Vagina (tissue), 2 donors: ENCODE results near the gene SLC9A2. TPM values are rescaled to one million over a fixed set of nuclear protein-coding genes. Genes with fewer than 3 reads are reported as not detected.

Experiments
- DNase-seq, 2 donors: peaks; one replicate each; pipeline ENCODE4 v3.0.0-alpha.2; 2017; ENCODE audit errors: extremely low spot score in 2 of 2
- H3K27ac ChIP-seq: fragments of 200-600 bp; sonication (generic); one replicate; pipeline ENCODE4 v1.5.1; 2019
- H3K27me3 ChIP-seq: fragments of 200-600 bp; sonication (generic); one replicate; pipeline ENCODE4 v1.5.1; 2019
- H3K36me3 ChIP-seq, 2 donors: fragments of 200-600 bp; sonication (generic); one replicate each; pipeline ENCODE4 v1.5.1; 2017 to 2019
- H3K4me1 ChIP-seq: fragments of 200-600 bp; sonication (generic); one replicate; pipeline ENCODE4 v1.5.1; 2019
- H3K4me3 ChIP-seq, 2 donors: fragments of 200-600 bp; sonication (generic); 1 replicate in 1 of 2; 2 replicates in 1 of 2; pipeline ENCODE4 v1.5.1; 2016 to 2019
- H3K9me3 ChIP-seq: fragments of 200-600 bp; sonication (generic); one replicate; pipeline ENCODE4 v1.5.1; 2019
- POLR2A ChIP-seq, 2 donors: fragments of 450-650 bp; IDR thresholded peaks; one replicate each; pipeline ENCODE4 v1.6.1; 2017; ENCODE audit warnings: antibody characterized with exemption in 2 of 2, mild to moderate bottlenecking in 2 of 2, moderate library complexity in 2 of 2
- POLR2AphosphoS5 ChIP-seq, 2 donors: sonication (generic); formaldehyde crosslinking; IDR thresholded peaks; one replicate each; pipeline ENCODE4 v1.9.0; 2017; ENCODE audit warnings: antibody characterized with exemption in 2 of 2, mild to moderate bottlenecking in 2 of 2, low read depth in 1 of 2; ENCODE audit not compliant: insufficient read depth in 1 of 2
- intact Hi-C: fragments of 100-400 bp; cut with DNase I; formaldehyde crosslinking; loops from one replicate; pipeline ENCODE4 v1.15.1; 2023
- total RNA-seq: library from RNA; depleted of rRNA; stranded (reverse); fragments of >200 nt; gene quantifications from one replicate; pipeline ENCODE4 v1.2.3, GENCODE V29; 2016
- TF ChIP-seq, protein P1 (sequence below), 3 experiments: fragments of 450-650 bp in 2 of 3; fragments of 200-600 bp in 1 of 3; sonication (generic) in 1 of 3; IDR thresholded peaks; one replicate each; pipeline ENCODE4 v1.5.1; 2017 to 2019; ENCODE audit warnings: antibody characterized with exemption in 3 of 3, mild to moderate bottlenecking in 2 of 3, moderate library complexity in 2 of 3

SLC9A2 gene
- total RNA-seq, 1 donor from 2014 or later = not detected

DNA sequence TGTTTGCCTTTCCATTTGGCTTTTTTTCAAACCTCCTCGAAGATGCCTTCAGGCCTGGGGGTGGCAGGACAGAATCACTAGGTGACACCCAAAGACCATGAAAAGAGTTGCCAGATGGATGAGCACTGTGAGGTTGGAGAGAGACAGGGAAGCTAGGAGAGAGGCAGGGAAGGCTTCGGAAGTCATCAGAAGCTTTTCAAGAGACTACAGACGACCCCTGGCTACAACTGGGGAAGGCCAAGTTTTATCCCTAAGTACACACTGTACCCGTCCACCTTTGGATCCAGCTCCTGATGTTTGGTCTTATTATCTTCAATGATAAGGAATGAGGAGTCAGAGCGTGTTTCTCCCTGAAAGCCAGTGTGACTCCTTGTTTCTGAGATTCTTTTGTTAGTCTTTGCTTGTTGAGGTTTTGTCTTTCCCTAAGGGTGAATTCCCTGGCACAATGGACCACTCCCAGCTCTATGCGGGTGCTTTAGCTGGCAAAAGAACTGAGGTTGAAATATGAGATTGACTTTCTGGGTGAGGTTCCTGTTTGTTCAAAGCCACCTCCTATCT is 33.4 kb upstream of the SLC9A2 start:
- Histone ChIP-seq H3K36me3 (no peaks in the 10 kb centered on the region), H3K9me3 (no peaks in the 10 kb centered on the region), H3K27ac (no peak overlapping the region), H3K4me3 (no peak overlapping the region), H3K27me3 (no peaks in the 10 kb centered on the region), H3K4me1 (no peaks in the 10 kb centered on the region)
- intact Hi-C loops = no loop called here
- TF ChIP-seq, protein P1, sequence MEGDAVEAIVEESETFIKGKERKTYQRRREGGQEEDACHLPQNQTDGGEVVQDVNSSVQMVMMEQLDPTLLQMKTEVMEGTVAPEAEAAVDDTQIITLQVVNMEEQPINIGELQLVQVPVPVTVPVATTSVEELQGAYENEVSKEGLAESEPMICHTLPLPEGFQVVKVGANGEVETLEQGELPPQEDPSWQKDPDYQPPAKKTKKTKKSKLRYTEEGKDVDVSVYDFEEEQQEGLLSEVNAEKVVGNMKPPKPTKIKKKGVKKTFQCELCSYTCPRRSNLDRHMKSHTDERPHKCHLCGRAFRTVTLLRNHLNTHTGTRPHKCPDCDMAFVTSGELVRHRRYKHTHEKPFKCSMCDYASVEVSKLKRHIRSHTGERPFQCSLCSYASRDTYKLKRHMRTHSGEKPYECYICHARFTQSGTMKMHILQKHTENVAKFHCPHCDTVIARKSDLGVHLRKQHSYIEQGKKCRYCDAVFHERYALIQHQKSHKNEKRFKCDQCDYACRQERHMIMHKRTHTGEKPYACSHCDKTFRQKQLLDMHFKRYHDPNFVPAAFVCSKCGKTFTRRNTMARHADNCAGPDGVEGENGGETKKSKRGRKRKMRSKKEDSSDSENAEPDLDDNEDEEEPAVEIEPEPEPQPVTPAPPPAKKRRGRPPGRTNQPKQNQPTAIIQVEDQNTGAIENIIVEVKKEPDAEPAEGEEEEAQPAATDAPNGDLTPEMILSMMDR (IDR thresholded peaks at IDR 0.05) = no peak
- TF ChIP-seq POLR2AphosphoS5 (IDR thresholded peaks at IDR 0.05; ENCODE audit: insufficient read depth in 1 of 2, low read depth in 1 of 2) = no peak
- no peak for TF ChIP-seq POLR2A (IDR thresholded peaks at IDR 0.05)
- no peak for DNase-seq

DNA sequence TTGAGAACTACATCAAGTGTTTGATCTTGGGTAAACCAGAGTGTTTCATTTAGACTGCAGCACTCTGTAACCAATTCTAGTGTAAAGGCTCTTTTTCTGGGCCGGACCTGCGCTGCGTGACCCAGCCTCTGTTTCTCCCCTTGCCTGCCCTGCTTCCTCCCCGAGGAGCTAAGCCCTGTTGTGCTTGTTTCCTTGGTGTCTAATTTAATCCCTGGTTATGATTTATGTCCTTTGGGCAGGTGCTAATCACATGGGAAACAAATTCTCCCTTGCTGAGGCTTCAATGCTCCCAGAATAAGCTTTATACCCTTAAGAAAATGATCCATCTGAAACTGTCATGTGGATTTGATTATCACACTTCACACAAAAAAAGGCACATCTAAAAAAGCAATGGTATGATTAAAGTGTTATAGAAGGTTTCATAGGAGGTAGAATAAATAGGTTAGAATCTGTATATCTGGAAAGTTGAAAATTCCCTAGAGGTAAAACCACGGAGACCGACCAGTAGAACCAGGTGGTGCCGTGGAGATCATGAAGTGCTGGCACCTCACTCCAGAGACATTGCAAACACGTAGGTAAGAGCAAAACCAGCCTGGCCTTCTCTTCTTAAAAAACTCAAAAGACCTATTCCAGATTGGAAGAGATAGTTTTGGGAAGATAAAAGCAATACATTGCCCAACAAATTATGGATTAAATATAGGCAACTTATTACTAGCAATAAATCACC is 31.0 kb upstream of the SLC9A2 start:
- intact Hi-C loops = no loop called here
- H3K36me3 ChIP-seq = no peaks in the 10 kb centered on the region
- no peaks in the 10 kb centered on the region for H3K9me3 ChIP-seq
- H3K4me3 ChIP-seq = no peak overlapping the region
- TF ChIP-seq POLR2AphosphoS5 (IDR thresholded peaks at IDR 0.05; ENCODE audit: insufficient read depth in 1 of 2, low read depth in 1 of 2) (no peak), POLR2A (IDR thresholded peaks at IDR 0.05) (no peak)
- TF ChIP-seq, protein P1 (IDR thresholded peaks at IDR 0.05) = no peak
- H3K27me3 ChIP-seq = no peaks in the 10 kb centered on the region
- no peaks in the 10 kb centered on the region for H3K4me1 ChIP-seq
- H3K27ac ChIP-seq = no peak overlapping the region
- DNase-seq = no peak

DNA sequence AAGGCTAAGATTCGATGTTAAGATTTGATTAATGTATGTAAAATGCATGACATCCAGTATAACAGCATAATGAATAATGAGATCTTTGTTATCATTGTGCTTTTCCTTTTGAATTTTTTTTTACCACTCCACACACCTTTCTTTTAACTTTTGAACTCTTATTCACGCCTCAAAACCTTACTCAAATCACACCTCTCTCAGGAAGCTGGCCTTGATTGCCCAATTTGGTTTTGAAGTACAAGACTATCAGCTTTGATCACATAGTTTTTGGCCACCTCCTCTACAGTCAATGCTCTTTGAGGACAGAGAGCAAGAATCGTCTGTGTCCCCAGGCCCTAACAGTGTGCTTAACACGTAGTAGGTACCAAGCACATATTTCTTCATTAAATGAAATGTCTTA is 29.9 kb upstream of the SLC9A2 start:
- H3K9me3 ChIP-seq = no peaks in the 10 kb centered on the region
- no peaks in the 10 kb centered on the region for H3K27me3 ChIP-seq
- no peak overlapping the region for H3K4me3 ChIP-seq
- no peaks in the 10 kb centered on the region for H3K4me1 ChIP-seq
- intact Hi-C loops = no loop called here
- TF ChIP-seq POLR2AphosphoS5 (IDR thresholded peaks at IDR 0.05; ENCODE audit: insufficient read depth in 1 of 2, low read depth in 1 of 2) (no peak), POLR2A (IDR thresholded peaks at IDR 0.05) (no peak)
- TF ChIP-seq, protein P1 (IDR thresholded peaks at IDR 0.05) = no peak
- no peaks in the 10 kb centered on the region for H3K36me3 ChIP-seq
- no peak overlapping the region for H3K27ac ChIP-seq
- no peak for DNase-seq

DNA sequence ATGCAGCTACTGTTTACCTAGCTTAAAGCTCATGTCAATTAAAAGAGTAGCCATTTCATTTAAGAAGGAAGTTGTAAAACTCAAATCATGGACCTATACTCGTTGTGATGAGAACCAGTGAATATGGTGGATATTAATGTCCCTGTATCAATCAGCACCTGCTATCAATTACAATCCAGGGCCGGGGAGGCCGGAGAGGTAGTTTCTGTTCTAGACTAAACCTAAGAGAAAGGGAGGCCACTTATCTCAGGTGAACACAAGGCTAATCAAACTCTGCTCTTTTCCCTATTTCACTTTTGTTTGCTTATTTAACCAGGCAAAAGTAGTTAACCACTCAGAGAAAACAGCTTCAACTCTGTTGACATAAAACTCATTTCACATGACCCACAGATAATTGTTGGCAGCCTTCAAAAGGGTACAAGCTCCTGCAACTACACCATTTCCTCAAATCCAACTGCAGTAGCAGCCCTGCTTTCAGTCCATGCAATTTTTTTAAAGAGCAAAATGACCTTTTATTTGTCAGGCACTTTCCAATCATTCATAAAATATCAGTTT is 27.8 kb upstream of the SLC9A2 start:
- H3K4me3 ChIP-seq = no peak overlapping the region
- no peaks in the 10 kb centered on the region for H3K36me3 ChIP-seq
- intact Hi-C loops = no loop called here
- H3K27ac ChIP-seq = no peak overlapping the region
- DNase-seq = no peak
- H3K27me3 ChIP-seq = no peaks in the 10 kb centered on the region
- H3K4me1 ChIP-seq = no peaks in the 10 kb centered on the region
- no peak for TF ChIP-seq POLR2AphosphoS5 (IDR thresholded peaks at IDR 0.05; ENCODE audit: insufficient read depth in 1 of 2, low read depth in 1 of 2)
- TF ChIP-seq, protein P1 (IDR thresholded peaks at IDR 0.05) = no peak
- TF ChIP-seq POLR2A (IDR thresholded peaks at IDR 0.05) = no peak
- H3K9me3 ChIP-seq = no peaks in the 10 kb centered on the region

DNA sequence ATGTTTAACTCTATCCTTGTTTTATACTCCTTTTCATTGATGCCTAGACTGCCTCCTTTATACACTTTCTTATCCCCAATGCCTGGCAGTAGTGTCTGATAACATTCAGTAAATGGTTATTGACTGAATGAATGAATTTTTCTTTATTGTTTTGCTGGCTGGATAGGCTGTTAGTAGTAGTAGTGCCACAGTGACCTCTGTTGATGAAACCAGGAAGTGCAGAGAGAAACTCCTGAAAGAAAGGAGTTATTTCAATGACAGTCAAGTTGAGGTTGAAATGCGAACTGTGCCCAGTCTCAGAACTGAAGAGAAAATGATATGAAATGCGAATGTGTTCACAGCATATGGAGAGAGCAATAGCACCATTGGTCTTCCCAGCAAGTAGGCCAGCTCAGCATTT is 26.8 kb upstream of the SLC9A2 start:
- no peak overlapping the region for H3K4me3 ChIP-seq
- DNase-seq = no peak
- intact Hi-C loops = no loop called here
- no peaks in the 10 kb centered on the region for H3K9me3 ChIP-seq
- H3K4me1 ChIP-seq = no peaks in the 10 kb centered on the region
- TF ChIP-seq, protein P1 (IDR thresholded peaks at IDR 0.05) = no peak
- TF ChIP-seq POLR2AphosphoS5 (IDR thresholded peaks at IDR 0.05; ENCODE audit: insufficient read depth in 1 of 2, low read depth in 1 of 2) = no peak
- TF ChIP-seq POLR2A (IDR thresholded peaks at IDR 0.05) = no peak
- H3K27ac ChIP-seq = no peak overlapping the region
- H3K27me3 ChIP-seq = no peaks in the 10 kb centered on the region
- no peaks in the 10 kb centered on the region for H3K36me3 ChIP-seq
